GM19023 (cell line): ENCODE data around the gene BRF1.

Source experiments
- ATAC-seq: cut with Tn5 transposase; IDR thresholded peaks from one replicate; pipeline ENCODE4 v1.9.1; 2021; ENCODE audit warnings: mild to moderate bottlenecking, moderate library complexity; ENCODE audit not compliant: unreplicated experiment

The BRF1 gene

DNA sequence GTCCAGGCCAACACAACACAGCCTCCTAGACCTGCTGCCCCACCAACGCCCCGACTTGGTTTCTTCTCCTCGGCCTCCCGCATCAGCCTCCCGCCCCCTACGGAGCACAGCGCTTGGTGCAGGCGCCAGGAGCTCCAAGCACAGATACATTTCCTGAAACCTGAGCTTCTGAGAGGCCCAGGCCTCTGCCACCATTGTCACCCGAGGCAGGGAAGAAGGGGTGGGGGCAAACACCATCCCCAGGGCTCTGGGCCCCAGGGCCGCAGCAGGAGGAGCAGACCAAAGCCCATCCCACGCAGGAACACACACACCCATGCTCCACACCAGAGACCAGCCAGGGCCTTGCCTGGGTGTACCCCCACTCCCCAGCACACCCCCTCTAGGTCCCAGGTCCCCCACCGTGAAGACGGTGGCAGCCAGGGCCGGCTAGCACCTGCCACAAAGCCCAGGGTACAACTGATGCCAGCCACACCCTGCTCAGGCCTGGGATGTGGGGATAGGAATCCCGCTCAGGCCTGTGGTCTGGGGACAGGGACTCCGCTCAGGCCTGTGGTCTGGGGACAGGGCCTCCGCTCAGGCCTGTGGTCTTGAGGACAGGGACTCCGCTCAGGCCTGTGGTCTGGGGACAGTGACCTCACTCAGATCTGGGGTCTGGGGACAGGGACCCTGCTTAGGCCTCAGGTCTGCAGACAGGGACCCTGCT is 137.6 kb downstream of the BRF1 start:
- ATAC-seq = no peak

DNA sequence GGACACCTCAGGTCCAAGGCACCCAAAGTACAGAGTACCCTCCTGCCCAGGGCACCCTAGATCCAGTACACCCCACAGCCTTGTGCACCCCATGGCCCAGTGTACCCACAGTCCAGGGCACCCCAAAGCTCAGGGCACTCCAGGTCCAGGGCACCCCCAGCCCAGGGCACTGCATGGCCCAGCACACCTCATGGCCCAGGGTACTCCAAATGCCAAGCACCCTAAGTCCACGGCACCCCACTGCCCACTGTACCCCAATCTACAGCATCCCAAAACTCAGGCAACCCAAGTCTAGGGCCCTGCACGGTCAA is 138.2 kb downstream of the BRF1 start:
- no peak for ATAC-seq

DNA sequence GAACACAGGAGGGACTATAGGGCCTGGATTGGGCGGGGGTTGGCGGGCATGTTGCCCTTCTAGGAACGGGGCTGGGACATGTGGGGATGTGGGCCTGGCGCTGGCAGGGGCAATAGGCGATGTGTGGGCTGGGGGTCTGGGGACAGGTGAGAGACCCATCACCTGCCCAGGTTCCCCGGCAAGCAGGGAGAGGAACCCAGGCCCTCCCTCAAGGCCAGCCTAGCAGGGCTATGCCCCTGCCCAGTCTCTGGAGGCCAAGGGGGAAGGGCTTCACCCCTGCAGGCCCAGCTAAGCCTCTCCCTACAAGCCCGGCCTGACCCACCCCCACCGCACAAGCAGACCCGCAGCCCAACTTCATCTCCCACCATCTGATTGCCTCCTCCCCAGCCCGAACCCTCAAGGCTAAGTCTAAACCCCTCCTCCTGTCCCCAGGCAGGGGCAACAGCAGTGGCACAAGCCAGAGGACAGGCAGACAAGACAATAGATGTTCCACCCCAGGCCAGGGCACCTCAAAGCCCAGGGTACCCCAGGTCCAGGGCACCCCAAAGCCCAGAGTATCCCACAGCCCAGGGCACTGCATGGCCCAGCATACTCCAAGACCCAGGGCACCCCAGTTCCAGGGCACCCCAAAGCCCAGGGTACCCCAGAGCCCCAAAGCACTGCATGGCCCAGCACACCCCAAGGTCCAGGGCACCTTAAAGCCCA is 138.7 kb downstream of the BRF1 start:
- no peak for ATAC-seq

DNA sequence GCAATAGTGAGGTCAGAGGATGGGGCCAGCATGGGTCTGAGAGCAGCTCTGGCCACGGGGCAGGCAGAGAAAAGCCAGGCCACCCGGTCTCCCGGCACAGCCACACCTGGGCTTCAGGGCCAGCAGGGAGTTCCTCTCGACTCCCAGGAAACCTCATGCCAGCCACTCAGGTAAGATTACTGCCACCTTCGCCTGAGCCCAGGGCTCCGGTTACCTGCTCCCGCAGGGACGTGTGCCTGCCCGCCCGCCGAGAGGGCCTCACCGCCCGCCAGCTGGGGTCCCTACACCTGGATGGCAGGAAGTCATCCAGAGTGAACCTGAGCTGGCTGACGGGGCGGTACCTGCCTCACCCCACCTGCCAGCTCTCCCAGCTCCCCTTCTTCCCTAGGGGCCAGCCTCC is 139.5 kb downstream of the BRF1 start:
- no peak for ATAC-seq

DNA sequence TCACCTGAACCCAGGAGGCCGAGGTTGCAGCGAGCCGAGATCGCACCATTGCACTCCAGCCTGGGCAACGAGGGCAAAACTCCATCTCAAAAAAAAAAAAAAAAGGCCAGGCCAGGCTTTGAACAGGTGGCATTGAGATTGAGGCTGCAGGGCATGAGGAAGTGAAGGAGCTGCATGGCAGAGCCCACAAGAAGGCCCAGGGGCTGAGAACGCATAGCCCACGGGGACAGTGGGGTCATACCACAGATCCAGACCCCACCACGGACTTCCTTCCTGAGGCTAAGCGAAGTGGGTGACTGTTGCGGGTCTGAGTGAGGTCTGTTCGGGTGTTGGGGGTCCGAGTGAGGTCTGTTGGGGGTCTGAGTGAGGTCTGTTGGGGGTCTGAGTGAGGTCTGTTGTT is 140.0 kb downstream of the BRF1 start:
- ATAC-seq = no peak

DNA sequence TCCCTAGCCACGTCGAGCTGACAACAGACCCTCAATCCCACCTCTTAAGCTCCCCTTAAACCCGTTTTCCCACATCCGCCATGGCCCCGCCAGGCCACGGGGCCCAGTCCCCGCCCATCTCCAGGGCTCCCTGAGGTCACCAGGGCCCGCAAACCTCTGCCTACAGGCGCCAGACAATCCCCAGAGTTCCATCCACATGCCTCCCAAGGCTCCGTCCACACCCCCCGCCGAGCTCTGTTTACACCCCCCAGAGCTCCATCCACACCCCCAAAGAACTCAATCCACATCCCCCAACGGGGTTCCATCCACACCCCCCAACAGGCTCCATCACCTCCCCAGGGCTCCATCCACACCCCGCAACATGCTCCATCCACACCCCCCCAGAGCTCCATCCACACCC is 141.5 kb downstream of the BRF1 start:
- ATAC-seq = no peak
